Fibroblast of the conjunctiva (primary cell): ENCODE measurements around the gene MSMO1.

ENCODE experiments used
- DNase-seq: peaks from one replicate; pipeline ENCODE4 v3.0.0-alpha.2; 2010; ENCODE audit warnings: low read depth

The MSMO1 gene

DNA sequence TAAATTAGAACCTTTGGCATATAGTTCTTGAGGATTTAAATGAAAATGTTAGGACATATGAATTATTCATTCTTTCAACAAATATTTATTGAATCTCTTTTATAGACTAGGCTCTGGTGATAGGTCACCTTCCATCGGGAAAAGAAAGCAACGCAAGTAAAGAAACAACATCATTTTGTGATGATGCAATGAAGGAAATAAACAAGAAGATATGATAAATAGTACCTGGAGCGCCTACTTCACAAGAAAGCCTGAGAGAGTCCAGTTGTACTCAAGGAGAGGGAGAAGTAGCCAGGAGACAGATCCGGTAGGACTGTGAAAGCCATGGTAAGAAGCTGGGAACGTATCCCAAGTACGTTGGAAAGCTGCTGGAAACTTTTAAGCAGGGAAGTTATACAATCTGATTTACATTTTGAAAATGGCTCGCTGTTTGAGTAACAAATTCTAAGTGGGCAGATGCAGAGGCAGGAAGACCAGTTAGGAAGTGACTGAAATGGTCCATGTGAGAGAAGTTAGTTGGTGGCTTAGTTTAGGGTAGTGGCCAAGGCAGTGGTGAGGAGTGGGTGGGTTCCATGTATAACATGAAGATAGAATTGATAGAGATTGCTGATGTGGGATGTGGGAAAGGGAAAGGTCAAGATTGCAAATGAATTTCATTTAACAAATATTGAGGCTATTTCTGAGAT is 33.7 kb downstream of the MSMO1 start:
- no peak for DNase-seq

DNA sequence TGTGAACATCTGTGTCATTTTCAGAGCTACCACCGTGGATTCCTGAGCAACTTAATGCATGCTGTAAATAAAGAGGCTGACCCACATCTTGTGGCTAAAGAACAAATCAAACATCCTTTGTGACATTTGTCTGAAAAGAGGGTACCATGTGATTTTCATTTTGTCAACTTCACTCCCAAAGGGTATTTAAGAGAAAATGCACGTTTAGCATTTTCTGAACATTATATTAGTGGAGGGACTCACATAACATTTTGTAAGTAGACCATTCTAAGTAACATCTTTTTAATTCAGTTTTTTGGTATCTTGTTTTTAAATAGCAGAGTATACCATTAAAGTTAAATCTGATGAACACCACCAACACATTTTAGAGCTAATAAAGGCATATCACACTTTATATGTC is 34.3 kb downstream of the MSMO1 start:
- no peak for DNase-seq

DNA sequence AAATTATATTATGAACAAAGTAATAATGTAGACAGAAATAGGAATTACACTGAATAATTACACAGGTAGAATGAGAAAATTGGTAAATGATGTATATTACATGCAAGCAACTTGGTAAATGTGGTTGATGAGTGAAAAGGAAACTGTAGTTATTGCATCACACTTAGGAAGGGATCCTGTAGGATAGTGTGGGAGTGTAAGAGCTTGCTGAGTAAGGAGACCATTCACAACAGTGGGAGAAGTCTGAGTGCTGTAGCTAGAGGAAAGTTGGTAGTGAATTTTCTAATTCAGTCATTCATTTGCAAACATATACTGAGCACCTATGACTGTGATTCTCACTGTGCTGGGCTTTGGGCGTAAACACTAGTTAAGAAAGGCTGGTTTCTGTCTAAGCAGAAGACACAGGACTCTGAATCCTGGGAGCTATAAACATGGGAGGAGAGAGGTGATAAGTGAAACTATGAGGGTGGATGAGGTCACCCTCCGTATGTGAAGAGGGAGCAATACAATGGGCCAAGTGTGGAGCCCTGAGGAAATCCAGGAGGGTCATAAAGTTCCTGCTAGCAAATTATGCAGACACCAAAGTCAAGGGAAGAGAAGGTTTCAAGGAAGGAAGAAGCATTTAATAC is 37.1 kb downstream of the MSMO1 start:
- no peak for DNase-seq

DNA sequence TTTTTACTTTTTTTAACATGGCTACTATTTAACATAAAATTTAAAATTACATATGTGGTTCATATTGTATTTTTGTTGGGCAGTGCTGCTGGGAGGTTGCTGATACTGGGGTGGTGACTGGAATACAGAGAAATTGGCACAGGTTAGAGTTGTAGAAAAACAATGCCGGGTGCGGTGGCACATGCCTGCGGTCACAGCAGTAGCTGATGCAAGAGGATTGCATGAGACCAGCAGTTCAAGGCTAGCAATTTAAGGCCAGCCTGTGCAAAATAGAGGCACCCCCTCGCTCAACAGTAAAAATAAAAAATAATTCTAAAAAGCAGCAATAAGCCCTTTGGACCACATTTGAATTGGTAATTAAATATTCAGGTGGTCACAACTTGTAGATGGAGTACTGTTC is 39.6 kb downstream of the MSMO1 start:
- no peak for DNase-seq

DNA sequence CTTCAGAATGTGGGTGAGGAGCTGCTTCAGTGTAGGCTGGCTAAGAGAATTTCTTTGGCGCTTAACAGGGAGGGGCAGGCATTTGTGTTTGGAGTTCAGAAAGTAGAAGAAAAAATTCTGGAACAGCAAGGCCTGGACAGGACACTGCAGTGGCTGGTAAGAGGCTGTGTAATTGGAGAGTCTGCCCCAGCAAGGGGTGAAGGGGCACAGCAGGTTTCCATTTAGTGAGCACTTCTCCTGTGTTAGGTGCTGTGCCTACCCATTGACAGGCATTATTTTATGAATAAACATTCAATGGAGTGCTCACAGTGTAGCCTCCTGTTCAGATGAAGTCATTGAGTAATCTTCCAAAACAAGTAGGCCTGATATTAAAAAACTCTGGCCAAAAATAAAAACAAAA is 40.6 kb downstream of the MSMO1 start:
- no peak for DNase-seq

DNA sequence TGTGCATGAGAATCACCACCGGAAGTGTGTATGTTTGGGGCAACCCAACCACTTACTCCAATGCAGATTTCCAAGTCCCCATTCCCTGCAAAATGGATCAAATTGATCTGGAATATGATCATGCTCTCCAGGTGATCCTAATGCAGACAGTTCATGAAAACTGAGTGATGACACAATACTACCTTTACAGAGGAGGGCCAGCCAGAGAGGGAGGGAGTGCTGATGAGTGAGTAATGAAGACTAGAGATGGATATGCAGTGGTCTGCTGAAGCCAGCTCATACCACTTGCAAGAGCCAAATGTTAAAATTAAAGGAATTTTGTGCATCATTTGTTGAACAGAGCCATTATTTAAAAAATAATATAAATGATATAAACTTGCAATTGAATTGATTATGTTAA is 41.1 kb downstream of the MSMO1 start:
- no peak for DNase-seq

DNA sequence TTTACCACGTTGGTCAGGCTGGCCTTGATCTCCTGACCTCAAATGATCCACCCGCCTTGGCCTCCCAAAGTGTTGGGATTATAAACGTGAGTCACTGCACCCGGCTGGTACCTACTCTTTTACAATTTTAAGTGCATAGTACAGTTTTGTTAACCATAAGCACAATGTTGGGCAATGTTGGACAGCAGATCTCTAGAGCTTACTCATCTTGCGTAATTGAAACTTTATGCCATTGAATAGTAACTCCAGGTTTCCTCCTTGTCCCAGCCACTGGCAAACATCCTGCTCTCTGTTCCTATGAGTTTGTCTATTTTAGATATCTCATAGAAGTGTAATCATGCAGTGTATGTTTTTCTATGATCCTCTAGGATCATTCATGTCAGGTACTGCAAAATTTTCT is 42.1 kb downstream of the MSMO1 start:
- DNase-seq = peak; percentile 30

DNA sequence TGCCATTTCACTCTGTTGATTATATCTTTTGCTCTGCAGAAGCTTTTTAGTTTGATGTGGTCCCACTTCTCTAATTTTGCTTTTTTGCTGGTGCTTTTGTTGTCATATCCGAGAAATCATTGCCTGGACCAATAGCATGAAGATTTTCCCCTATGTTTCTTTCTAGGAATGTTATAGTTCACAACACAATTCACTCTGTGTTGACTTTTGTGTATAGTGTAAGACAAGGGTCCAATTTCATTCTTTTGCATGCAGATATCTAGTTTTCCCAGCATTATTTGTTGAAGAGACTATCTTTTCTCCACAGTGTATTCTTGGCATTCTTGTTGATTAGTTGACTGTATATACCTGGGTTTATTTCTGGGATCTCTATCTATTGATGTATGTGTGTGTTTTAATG is 43.1 kb downstream of the MSMO1 start:
- no peak for DNase-seq

DNA sequence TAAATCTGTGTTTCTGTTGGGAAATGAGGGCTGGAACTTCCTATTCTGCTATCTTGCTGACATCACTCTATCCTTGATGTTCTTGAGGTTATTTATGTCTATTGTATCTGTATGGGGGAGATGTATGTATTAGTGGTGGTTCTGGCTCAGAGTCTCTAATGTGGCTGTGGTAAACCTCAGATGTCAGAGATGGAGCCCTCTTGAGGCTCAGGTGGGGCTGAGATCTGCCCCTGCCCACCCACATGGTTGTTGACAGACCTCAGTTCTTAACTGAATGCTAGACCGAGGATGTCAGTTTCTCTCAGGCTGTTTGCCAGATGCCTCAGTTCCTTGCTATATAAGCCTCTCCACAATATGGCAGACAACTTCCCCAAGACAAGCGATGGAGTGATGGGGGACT is 48.0 kb downstream of the MSMO1 start:
- DNase-seq = no peak

DNA sequence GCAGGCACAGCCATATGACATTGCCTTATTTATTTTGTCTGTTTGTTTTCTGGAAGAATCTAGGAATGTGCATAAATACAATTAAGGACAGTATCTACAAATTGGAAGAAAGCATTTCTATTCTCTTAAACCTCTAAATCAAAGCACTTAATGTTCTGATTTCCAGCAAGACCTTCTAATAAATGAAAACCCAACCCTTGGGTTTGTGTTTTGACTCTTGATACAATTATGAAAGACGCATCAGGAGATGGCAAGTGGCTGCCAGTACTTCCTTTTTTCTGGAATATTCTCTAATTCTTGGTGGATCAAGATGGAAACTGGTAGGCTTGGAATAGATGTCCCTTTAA is 50.9 kb downstream of the MSMO1 start:
- DNase-seq = no peak

DNA sequence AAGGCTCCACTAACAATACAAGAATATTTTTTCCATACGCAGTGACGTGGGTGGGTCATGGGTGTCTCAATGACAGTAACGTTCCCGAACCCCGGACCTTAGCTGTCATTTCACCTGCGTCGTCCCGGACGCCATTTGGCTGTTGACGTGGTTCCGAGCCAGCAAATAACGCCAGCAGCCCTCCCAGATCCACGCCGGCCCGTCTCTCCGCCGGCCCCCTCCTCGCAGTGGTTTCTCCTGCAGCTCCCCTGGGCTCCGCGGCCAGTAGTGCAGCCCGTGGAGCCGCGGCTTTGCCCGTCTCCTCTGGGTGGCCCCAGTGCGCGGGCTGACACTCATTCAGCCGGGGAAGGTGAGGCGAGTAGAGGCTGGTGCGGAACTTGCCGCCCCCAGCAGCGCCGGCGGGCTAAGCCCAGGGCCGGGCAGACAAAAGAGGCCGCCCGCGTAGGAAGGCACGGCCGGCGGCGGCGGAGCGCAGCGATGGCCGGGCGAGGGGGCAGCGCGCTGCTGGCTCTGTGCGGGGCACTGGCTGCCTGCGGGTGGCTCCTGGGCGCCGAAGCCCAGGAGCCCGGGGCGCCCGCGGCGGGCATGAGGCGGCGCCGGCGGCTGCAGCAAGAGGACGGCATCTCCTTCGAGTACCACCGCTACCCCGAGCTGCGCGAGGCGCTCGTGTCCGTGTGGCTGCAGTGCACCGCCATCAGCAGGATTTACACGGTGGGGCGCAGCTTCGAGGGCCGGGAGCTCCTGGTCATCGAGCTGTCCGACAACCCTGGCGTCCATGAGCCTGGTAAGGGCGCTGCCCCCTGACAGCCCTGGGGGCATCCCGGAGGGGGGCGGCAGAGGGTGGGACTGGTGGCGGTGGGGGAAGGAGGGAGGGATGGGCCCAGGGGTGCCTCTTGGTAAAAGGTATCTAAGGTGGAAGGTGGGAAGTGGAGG is 51.5 kb downstream of the MSMO1 start, which contains the start of gene CPE:
Gene CPE (plus strand): TSS at position 264 of the 933 bp plus-strand sequence. CDS start 214 bp downstream, at position 478.
- peak; percentile 55 for DNase-seq

DNA sequence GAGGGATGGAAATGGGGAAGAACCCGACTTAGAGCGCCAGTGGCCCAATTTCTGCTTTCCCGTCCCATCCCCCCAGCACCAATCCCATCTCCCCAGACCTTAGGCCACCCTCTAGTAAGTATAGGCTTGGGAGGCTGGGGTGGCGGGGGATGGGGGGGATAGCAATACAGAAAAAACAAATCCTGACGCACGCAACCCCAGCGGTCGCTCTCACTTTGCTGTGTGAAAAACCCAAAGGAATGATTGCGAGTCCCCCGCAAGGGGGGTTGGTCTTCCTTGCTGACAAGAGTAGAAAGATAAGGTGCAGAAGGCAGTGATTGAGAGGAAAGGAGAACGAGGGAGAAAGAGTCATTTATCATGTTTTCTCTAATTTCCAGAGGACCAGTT is 52.2 kb downstream of the MSMO1 start:
- DNase-seq = no peak

DNA sequence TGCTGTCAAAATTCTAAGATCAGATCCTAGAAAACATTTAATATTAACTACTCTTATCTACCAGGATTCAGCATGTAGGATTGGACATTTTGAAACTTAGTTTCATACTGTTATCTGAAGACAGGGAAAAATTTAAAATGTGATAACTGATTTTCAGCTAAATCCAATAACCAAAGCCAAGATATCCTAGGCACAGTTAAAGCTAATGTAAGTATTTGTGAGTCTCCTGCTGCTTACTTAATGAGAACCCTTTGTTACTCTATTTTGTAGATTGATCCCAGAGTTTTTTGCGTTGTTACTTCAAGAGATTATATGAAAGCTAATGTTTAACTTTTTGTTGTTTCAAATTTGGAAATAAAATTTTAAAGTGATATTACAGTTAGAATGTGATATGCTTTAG is 53.3 kb downstream of the MSMO1 start:
- DNase-seq = no peak

DNA sequence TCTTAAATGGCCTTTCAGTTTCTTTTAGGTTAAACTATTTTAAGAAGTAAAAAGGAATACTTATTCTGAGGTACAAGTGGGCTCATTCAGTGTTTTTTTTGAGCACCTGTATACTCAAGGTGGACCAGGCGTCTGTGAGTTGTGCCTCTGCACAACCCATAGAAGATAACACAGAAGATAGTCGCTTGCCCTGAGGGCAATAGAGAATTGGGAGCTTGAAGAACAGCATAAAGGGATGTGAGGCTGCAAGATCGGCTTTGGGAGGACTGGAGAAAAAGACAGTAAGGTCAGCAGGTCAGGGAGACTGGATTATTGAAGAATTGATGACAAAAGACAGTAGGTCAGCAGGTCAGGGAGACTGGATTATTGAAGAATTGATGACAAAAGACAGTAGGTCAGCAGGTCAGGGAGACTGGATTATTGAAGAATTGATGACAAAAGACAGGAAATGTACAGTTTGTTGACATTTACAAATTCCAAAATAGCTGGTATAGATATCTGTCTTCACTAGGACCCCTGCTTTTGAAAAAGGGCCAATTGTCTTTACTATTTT is 54.4 kb downstream of the MSMO1 start:
- DNase-seq = no peak

DNA sequence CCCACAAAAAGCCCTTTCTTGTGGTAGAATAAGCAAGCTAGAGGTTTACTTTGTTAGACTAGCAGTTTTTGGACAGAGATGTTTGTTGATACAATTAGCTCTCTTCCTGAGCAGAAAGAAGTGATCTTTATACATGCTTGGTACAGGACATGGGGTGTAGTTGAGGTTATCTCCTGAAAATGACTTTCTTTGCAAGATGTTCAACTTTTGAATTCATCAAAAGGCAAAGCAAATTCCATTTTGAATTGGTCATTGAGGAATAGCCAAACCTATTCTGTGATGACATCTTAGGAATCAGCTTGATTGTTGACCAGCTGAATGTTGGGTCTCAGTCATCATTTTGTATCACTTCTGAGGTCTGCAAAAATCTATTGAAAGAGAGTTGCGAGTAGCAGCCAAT is 55.2 kb downstream of the MSMO1 start:
- no peak for DNase-seq

DNA sequence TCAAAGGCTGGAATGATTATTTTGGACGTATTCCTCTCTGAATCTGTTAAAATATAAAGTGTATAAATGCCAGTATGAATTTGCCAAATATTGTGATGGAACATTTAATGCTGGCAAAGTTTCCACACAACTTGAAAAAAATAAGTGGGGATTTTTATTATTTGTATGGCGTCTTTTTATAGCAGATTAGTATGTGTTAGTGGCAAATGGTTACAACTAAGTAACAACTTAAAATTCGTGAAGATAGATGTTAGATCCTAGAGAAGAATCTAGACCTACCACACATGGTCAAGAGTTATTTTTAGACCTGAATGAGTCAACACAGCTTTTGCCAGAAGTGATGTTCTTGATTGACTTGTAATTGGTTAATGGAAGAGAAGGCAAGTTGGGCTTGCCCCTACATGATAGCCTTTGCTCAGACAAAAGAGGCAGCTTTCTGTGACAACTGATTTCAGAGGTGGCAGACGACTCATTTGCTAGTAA is 56.2 kb downstream of the MSMO1 start:
- DNase-seq = no peak

DNA sequence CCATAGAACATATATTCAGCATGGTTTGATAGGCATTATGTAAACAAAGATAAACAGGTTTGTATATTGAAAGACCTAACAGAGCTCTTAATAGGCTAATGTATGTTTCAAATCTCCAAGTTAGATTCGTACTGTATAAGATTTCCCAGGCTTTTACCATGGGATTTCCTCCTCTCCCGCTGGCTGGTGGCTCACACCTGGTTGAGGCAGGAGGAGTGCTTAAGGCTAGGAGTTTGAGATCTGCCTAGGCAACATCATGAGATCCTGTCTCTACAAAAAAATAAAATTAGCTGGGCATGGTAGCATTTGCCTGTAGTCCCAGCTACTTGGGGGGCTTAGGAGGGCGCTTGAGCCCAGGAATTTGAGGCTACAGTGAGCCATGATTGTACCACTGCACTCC is 56.7 kb downstream of the MSMO1 start:
- no peak for DNase-seq

DNA sequence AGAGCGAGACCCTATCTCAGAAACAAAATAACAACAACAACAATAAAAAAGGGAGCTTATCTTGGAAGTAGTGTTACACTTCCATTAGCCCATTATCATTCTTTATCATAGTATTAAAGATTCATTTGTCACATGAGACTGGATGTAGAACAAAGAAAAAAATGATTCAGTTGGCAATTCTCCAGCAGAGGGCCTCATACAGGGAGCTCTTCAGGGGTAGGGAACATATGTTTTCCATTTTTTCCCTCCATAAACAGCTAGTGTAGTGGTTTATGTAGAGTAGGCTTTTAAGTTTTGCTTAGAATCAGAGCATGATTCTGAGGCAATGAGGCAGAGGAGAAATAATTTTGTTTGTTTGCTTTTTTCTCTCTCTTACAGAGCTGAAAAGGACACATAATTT is 57.1 kb downstream of the MSMO1 start:
- DNase-seq = peak; percentile 63

DNA sequence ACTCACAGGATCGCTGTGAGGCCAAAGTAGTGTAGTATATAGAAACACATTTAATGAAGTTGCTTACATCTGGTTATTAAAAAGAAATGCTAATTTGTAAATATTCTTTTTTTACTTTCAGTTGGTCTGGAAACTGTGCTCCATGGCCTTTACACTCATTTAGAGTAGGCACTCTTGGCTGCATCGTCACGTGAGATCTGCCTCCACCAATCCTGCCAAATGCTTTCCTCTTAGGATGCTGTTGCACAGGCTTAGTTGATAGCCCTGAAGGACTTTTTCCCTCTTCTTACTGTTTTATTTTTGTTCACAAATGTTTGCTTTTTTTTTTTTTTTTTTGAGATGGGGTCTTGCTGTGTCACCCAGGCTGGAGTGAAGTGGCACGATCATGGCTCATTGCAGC is 57.7 kb downstream of the MSMO1 start:
- DNase-seq = no peak

DNA sequence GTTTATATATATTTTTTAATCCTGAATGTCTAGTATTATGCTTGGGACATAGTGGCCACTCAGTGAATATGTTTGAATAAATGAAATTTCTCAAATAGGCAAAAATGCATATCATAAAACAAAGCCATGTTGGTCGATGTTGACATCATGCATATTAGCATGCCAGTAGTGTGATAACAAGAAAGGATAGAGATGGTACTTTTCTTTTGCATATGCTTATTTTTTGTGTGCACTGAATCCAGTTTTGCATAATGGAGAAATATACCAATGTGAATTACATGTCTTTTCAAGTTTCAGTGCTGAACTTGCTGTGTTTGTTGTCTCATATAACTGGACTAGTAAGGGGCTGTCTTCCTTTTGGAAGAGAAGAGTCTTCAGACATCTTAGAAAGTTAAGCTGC is 58.9 kb downstream of the MSMO1 start:
- DNase-seq = no peak

DNA sequence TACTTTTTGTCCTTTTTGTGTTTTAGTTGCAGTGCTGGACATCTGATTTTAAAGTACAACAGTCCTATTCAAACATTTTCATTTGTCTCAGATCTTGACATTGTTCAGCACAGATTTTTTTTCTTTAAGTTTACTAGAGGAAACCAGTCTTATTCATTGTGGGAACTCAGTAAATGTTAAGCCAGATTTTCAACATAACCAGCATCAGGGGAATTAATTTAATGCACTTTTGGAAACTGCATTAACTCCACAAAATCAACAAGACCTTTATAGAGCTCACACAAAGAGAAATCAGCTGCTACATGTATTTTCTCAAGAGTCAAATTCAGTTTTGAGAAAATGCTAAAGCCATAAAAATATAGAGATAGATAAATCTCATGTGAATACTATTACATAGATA is 61.3 kb downstream of the MSMO1 start:
- DNase-seq = no peak
